ENCODE data around the gene GRPEL1. TPM values are rescaled to one million over a fixed set of nuclear protein-coding genes. Genes with fewer than 3 reads are reported as not detected.

Gene GRPEL1
- polyA plus RNA-seq, 1 of the 3 experiments (the other 2 are of a cell fraction) = 29.8 TPM

- no peak overlapping the region for H3K9ac ChIP-seq
- peaks cover 9% of the 10 kb centered on the region for H3F3A ChIP-seq (replicated peaks; ENCODE audit: insufficient read depth)
- peaks cover 15 to 29% of the 10 kb centered on the region in 2 experiments for H3K4me1 ChIP-seq (ENCODE audit: control insufficient read depth in 1 of 2, insufficient read depth in 2 of 2, low read depth in 1 of 2, low read length in 1 of 2)
- peak overlapping the region; percentile 99; the same call in 1 of the 2 replicates for H3K4me2 ChIP-seq
- peaks cover 49% of the 10 kb centered on the region; the same call in 1 of the 2 replicates for H4K20me1 ChIP-seq (ENCODE audit: insufficient read depth)
- H3K27me3 ChIP-seq (ENCODE audit: insufficient read depth) = no peaks in the 10 kb centered on the region
- ChIA-PET POLR2A (no interaction called here), CTCF (interaction anchor here (1.4 to 6.1 kb wide), 5 partner anchors 9 to 325 kb away, joined by 3 to 80 read pairs (median 4); partner anchors contain the start of gene GRPEL1)
- DNase-seq = no peak
- H3K9me2 ChIP-seq = no peaks in the 10 kb centered on the region
- H3K9me3 ChIP-seq = no peaks in the 10 kb centered on the region
- no peaks in the 10 kb centered on the region for H3K36me3 ChIP-seq (replicated peaks in 1 of 2; ENCODE audit: control insufficient read depth in 1 of 2, insufficient read depth in 2 of 2, low read length in 1 of 2)
- H2AFZ ChIP-seq (ENCODE audit: low read depth) = no peak overlapping the region
- 94% methylated on average over 8 of the region's 8 CpGs for WGBS (ENCODE audit: low lambda C conversion rate)
- no peak for TF ChIP-seq NRF1 (IDR thresholded peaks at IDR 0.05; ENCODE audit: low read depth, low read length)
- TF ChIP-seq RCOR1 (IDR thresholded peaks at IDR 0.05; ENCODE audit: low read length) = no peak
- no peak for TF ChIP-seq IRF3 (IDR thresholded peaks at IDR 0.05; ENCODE audit: low read depth, low read length)
- no peak for TF ChIP-seq RXRA (IDR thresholded peaks at IDR 0.05; ENCODE audit: borderline replicate concordance, low read depth)
- TF ChIP-seq MEF2A (IDR thresholded peaks at IDR 0.05; ENCODE audit: borderline replicate concordance, low read depth) = no peak
- TF ChIP-seq, protein P1, sequence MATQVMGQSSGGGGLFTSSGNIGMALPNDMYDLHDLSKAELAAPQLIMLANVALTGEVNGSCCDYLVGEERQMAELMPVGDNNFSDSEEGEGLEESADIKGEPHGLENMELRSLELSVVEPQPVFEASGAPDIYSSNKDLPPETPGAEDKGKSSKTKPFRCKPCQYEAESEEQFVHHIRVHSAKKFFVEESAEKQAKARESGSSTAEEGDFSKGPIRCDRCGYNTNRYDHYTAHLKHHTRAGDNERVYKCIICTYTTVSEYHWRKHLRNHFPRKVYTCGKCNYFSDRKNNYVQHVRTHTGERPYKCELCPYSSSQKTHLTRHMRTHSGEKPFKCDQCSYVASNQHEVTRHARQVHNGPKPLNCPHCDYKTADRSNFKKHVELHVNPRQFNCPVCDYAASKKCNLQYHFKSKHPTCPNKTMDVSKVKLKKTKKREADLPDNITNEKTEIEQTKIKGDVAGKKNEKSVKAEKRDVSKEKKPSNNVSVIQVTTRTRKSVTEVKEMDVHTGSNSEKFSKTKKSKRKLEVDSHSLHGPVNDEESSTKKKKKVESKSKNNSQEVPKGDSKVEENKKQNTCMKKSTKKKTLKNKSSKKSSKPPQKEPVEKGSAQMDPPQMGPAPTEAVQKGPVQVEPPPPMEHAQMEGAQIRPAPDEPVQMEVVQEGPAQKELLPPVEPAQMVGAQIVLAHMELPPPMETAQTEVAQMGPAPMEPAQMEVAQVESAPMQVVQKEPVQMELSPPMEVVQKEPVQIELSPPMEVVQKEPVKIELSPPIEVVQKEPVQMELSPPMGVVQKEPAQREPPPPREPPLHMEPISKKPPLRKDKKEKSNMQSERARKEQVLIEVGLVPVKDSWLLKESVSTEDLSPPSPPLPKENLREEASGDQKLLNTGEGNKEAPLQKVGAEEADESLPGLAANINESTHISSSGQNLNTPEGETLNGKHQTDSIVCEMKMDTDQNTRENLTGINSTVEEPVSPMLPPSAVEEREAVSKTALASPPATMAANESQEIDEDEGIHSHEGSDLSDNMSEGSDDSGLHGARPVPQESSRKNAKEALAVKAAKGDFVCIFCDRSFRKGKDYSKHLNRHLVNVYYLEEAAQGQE (IDR thresholded peaks at IDR 0.05; ENCODE audit: low read depth, low read length) = no peak
- no peak for TF ChIP-seq TCF12 (IDR thresholded peaks at IDR 0.05)
- no peak overlapping the region for H3K4me3 ChIP-seq (ENCODE audit: low read depth in 2 of 2, low read length in 1 of 2)
- peaks cover 65% of the 10 kb centered on the region for H3K79me2 ChIP-seq (ENCODE audit: insufficient read depth)
- H3K27ac ChIP-seq (ENCODE audit: low read depth in 2 of 2, low read length in 1 of 2) = no peak overlapping the region
These were observed 22.3 kb downstream of the GRPEL1 start for GRCh38 chr4:7045553-7045952.

GRCh38 chr4:7044137-7044930, 23.5 kb downstream of the GRPEL1 start:
- WGBS (ENCODE audit: low lambda C conversion rate) = 55% methylated on average over 12 of the region's 29 CpGs
- Histone ChIP-seq H3K9me2 (no peaks in the 10 kb centered on the region), H3K36me3 (replicated peaks in 1 of 2; ENCODE audit: control insufficient read depth in 1 of 2, insufficient read depth in 2 of 2, low read length in 1 of 2) (no peaks in the 10 kb centered on the region), H3K79me2 (ENCODE audit: insufficient read depth) (peaks cover 61% of the 10 kb centered on the region), H3K4me3 (ENCODE audit: low read depth in 2 of 2, low read length in 1 of 2) (peak overlapping the region; percentile 92 to 96), H3F3A (replicated peaks; ENCODE audit: insufficient read depth) (peaks cover 9% of the 10 kb centered on the region), H3K4me2 (peak overlapping the region; percentile 99), H3K9me3 (no peaks in the 10 kb centered on the region), H3K4me1 (ENCODE audit: control insufficient read depth in 1 of 2, insufficient read depth in 2 of 2, low read depth in 1 of 2, low read length in 1 of 2) (peaks cover 15 to 29% of the 10 kb centered on the region in 2 experiments), H4K20me1 (ENCODE audit: insufficient read depth) (peaks cover 44% of the 10 kb centered on the region; the same call in 1 of the 2 replicates), H3K9ac (peak overlapping the region; percentile 86), H3K27me3 (ENCODE audit: insufficient read depth) (no peaks in the 10 kb centered on the region), H3K27ac (ENCODE audit: low read depth in 2 of 2, low read length in 1 of 2) (peak overlapping the region in 1 of 2 experiments; percentile 48; a peak in 1 of 4 replicates), H2AFZ (ENCODE audit: low read depth) (peak overlapping the region; percentile 78; the same call in 1 of the 2 replicates)
- no peak for TF ChIP-seq USF2 (IDR thresholded peaks at IDR 0.05; ENCODE audit: borderline replicate concordance, low read depth, low read length)
- TF ChIP-seq MXI1 (IDR thresholded peaks at IDR 0.05; ENCODE audit: low read depth, low read length) = peak; percentile 12; the same call in 1 of the 2 replicates
- CTCF ChIA-PET = interaction anchor here (0.6 to 6.1 kb wide), 13 partner anchors 10 to 324 kb away, joined by 3 to 80 read pairs (median 7); partner anchors contain the start of gene GRPEL1
- POLR2A ChIA-PET = interaction anchor here (1.9 kb wide), 1 partner anchor 23 kb away, joined by 14 read pairs; the partner anchor contains the start of gene GRPEL1
- no peak for DNase-seq

Measured in SK-N-SH (cell line).